ENCODE results near the gene AP3B2.

Gene AP3B2

GRCh38 chr15:82742134-82742533 lies 32.5 kb upstream of the AP3B2 start:
- H3K27ac ChIP-seq (ENCODE audit: insufficient read depth in 1 of 2, low read depth in 1 of 2, low read length in 2 of 2, poor library complexity in 1 of 2, severe bottlenecking in 2 of 2) = no peak overlapping the region
- no peaks in the 10 kb centered on the region for H3K36me3 ChIP-seq (ENCODE audit: control insufficient read depth in 4 of 4, insufficient read depth in 4 of 4, low read length in 3 of 4)
- no peaks in the 10 kb centered on the region for H3K27me3 ChIP-seq (replicated peaks in 2 of 5; ENCODE audit: control insufficient read depth in 4 of 5, insufficient read depth in 5 of 5, low read length in 4 of 5)
- no peaks in the 10 kb centered on the region for H3K4me1 ChIP-seq (ENCODE audit: control extremely low read depth in 1 of 4, control insufficient read depth in 4 of 4, insufficient read depth in 4 of 4, low read length in 3 of 4)
- CTCF ChIA-PET = no interaction called here
- POLR2A ChIA-PET = no interaction called here
- no peak overlapping the region for H3K4me3 ChIP-seq (ENCODE audit: control insufficient read depth in 1 of 7, extremely low read depth in 1 of 7, insufficient read depth in 4 of 7, low read depth in 2 of 7, low read length in 6 of 7)
- no peaks in the 10 kb centered on the region for H3K9me3 ChIP-seq (ENCODE audit: control extremely low read depth in 1 of 5, control insufficient read depth in 4 of 5, insufficient read depth in 2 of 5, low read depth in 1 of 5, low read length in 4 of 5)
- no peak for DNase-seq
- WGBS (ENCODE audit: insufficient coverage) = 100% methylated on average over 3 of the region's 3 CpGs

GRCh38 chr15:82739086-82739485 lies 29.4 kb upstream of the AP3B2 start:
- WGBS (ENCODE audit: insufficient coverage) = 73% methylated on average over 1 of the region's 2 CpGs
- POLR2A ChIA-PET = no interaction called here
- H3K27ac ChIP-seq (ENCODE audit: insufficient read depth in 1 of 2, low read depth in 1 of 2, low read length in 2 of 2, poor library complexity in 1 of 2, severe bottlenecking in 2 of 2) = no peak overlapping the region

DNA sequence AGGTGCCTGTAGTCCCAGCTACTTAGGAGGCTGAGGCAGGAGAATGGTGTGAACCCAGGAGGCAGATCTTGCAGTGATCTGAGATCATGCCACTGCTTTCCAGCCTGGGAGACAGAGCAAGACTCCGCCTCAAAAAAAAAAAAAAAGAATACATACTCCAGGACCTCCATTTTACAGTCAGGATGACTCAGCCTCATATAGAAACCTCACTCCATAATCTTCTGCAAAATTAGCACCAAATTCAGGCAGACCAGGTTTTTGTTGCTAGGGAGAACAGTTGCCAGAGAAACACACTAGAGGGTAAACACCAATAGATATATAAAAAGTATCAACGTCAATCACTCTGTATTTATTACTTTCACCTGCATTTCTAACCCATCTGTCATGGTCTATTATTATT lies 28.3 kb upstream of the AP3B2 start:
- H3K4me1 ChIP-seq (ENCODE audit: control extremely low read depth in 1 of 4, control insufficient read depth in 4 of 4, insufficient read depth in 4 of 4, low read length in 3 of 4) = no peaks in the 10 kb centered on the region
- DNase-seq = peak in 2 of 3 donors; percentile 18 to 28
- CTCF ChIA-PET = no interaction called here
- H3K9me3 ChIP-seq (ENCODE audit: control extremely low read depth in 1 of 5, control insufficient read depth in 4 of 5, insufficient read depth in 2 of 5, low read depth in 1 of 5, low read length in 4 of 5) = no peaks in the 10 kb centered on the region
- peaks cover 0 to 5% (median 2%) of the 10 kb centered on the region in 4 experiments for H3K36me3 ChIP-seq (ENCODE audit: control insufficient read depth in 4 of 4, insufficient read depth in 4 of 4, low read length in 3 of 4)
- POLR2A ChIA-PET = no interaction called here
- no peak overlapping the region for H3K27ac ChIP-seq (ENCODE audit: insufficient read depth in 1 of 2, low read depth in 1 of 2, low read length in 2 of 2, poor library complexity in 1 of 2, severe bottlenecking in 2 of 2)
- 85% methylated on average over 1 of the region's 2 CpGs for WGBS (ENCODE audit: insufficient coverage)
- H3K4me3 ChIP-seq (ENCODE audit: control insufficient read depth in 1 of 7, extremely low read depth in 1 of 7, insufficient read depth in 4 of 7, low read depth in 2 of 7, low read length in 6 of 7) = no peak overlapping the region
- H3K27me3 ChIP-seq (replicated peaks in 2 of 5; ENCODE audit: control insufficient read depth in 4 of 5, insufficient read depth in 5 of 5, low read length in 4 of 5) = no peaks in the 10 kb centered on the region

More at GRCh38 chr15:82739086-82739485, 29.4 kb upstream of the AP3B2 start:
- no peak overlapping the region for H3K4me3 ChIP-seq (ENCODE audit: control insufficient read depth in 1 of 7, extremely low read depth in 1 of 7, insufficient read depth in 4 of 7, low read depth in 2 of 7, low read length in 6 of 7)
- peak in 2 of 3 donors; percentile 8 to 14 for DNase-seq
- H3K27me3 ChIP-seq (replicated peaks in 2 of 5; ENCODE audit: control insufficient read depth in 4 of 5, insufficient read depth in 5 of 5, low read length in 4 of 5) = no peaks in the 10 kb centered on the region
- peaks cover 0 to 5% (median 2%) of the 10 kb centered on the region in 4 experiments for H3K36me3 ChIP-seq (ENCODE audit: control insufficient read depth in 4 of 4, insufficient read depth in 4 of 4, low read length in 3 of 4)
- no peaks in the 10 kb centered on the region for H3K4me1 ChIP-seq (ENCODE audit: control extremely low read depth in 1 of 4, control insufficient read depth in 4 of 4, insufficient read depth in 4 of 4, low read length in 3 of 4)
- CTCF ChIA-PET = no interaction called here
- H3K9me3 ChIP-seq (ENCODE audit: control extremely low read depth in 1 of 5, control insufficient read depth in 4 of 5, insufficient read depth in 2 of 5, low read depth in 1 of 5, low read length in 4 of 5) = no peaks in the 10 kb centered on the region

DNA sequence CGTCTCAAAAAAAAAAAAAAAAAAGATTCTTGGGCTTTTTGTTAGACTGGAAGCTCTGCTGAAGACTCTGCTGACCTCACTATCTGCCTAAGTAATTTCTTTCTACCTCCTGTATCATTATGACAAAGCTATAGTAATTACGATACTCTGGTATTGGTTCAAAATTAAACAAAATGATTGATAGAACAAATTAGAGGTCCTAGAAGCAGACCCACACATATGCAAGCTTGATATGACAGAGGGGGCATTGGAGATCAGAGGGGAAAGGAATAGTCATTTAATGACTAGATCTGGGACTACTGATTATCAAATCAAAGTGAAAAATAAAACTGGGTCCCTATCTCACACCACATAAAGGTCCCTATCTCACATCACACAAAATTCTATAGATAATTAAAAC lies 21.9 kb upstream of the AP3B2 start:
- ChIA-PET POLR2A (interaction anchor here (0.6 kb wide), 1 partner anchor 744 kb away, joined by 4 read pairs; no protein-coding TSS in a partner anchor), CTCF (interaction anchor here (0.6 kb wide), 1 partner anchor 57 kb away, joined by 3 read pairs; no protein-coding TSS in a partner anchor)
- Histone ChIP-seq H3K4me3 (ENCODE audit: control insufficient read depth in 1 of 7, extremely low read depth in 1 of 7, insufficient read depth in 4 of 7, low read depth in 2 of 7, low read length in 6 of 7) (no peak overlapping the region), H3K36me3 (ENCODE audit: control insufficient read depth in 4 of 4, insufficient read depth in 4 of 4, low read length in 3 of 4) (peaks cover 0 to 3% (median under 1%) of the 10 kb centered on the region in 4 experiments), H3K4me1 (ENCODE audit: control extremely low read depth in 1 of 4, control insufficient read depth in 4 of 4, insufficient read depth in 4 of 4, low read length in 3 of 4) (no peaks in the 10 kb centered on the region), H3K27ac (ENCODE audit: insufficient read depth in 1 of 2, low read depth in 1 of 2, low read length in 2 of 2, poor library complexity in 1 of 2, severe bottlenecking in 2 of 2) (no peak overlapping the region), H3K27me3 (replicated peaks in 2 of 5; ENCODE audit: control insufficient read depth in 4 of 5, insufficient read depth in 5 of 5, low read length in 4 of 5) (no peaks in the 10 kb centered on the region), H3K9me3 (ENCODE audit: control extremely low read depth in 1 of 5, control insufficient read depth in 4 of 5, insufficient read depth in 2 of 5, low read depth in 1 of 5, low read length in 4 of 5) (no peaks in the 10 kb centered on the region)
- DNase-seq = no peak
- no CpG with 5 or more reads among the region's 2 CpGs for WGBS (ENCODE audit: insufficient coverage)

- CTCF ChIA-PET = no interaction called here
- POLR2A ChIA-PET = no interaction called here
- Histone ChIP-seq H3K4me1 (ENCODE audit: control extremely low read depth in 1 of 4, control insufficient read depth in 4 of 4, insufficient read depth in 4 of 4, low read length in 3 of 4) (no peaks in the 10 kb centered on the region), H3K27me3 (replicated peaks in 2 of 5; ENCODE audit: control insufficient read depth in 4 of 5, insufficient read depth in 5 of 5, low read length in 4 of 5) (no peaks in the 10 kb centered on the region), H3K4me3 (ENCODE audit: control insufficient read depth in 1 of 7, extremely low read depth in 1 of 7, insufficient read depth in 4 of 7, low read depth in 2 of 7, low read length in 6 of 7) (no peak overlapping the region), H3K36me3 (ENCODE audit: control insufficient read depth in 4 of 4, insufficient read depth in 4 of 4, low read length in 3 of 4) (peaks cover 0 to 3% (median under 1%) of the 10 kb centered on the region in 4 experiments), H3K27ac (ENCODE audit: insufficient read depth in 1 of 2, low read depth in 1 of 2, low read length in 2 of 2, poor library complexity in 1 of 2, severe bottlenecking in 2 of 2) (no peak overlapping the region), H3K9me3 (ENCODE audit: control extremely low read depth in 1 of 5, control insufficient read depth in 4 of 5, insufficient read depth in 2 of 5, low read depth in 1 of 5, low read length in 4 of 5) (no peaks in the 10 kb centered on the region)
- WGBS (ENCODE audit: insufficient coverage) = 93% methylated on average over 9 of the region's 11 CpGs
- no peak for DNase-seq
Measured at GRCh38 chr15:82730022-82730530, 20.4 kb upstream of the AP3B2 start.

- 95% methylated on average over 10 of the region's 10 CpGs for WGBS (ENCODE audit: insufficient coverage)
- Histone ChIP-seq H3K9me3 (ENCODE audit: control extremely low read depth in 1 of 5, control insufficient read depth in 4 of 5, insufficient read depth in 2 of 5, low read depth in 1 of 5, low read length in 4 of 5) (no peaks in the 10 kb centered on the region), H3K27me3 (replicated peaks in 2 of 5; ENCODE audit: control insufficient read depth in 4 of 5, insufficient read depth in 5 of 5, low read length in 4 of 5) (no peaks in the 10 kb centered on the region), H3K36me3 (ENCODE audit: control insufficient read depth in 4 of 4, insufficient read depth in 4 of 4, low read length in 3 of 4) (no peaks in the 10 kb centered on the region), H3K27ac (ENCODE audit: insufficient read depth in 1 of 2, low read depth in 1 of 2, low read length in 2 of 2, poor library complexity in 1 of 2, severe bottlenecking in 2 of 2) (no peak overlapping the region), H3K4me3 (ENCODE audit: control insufficient read depth in 1 of 7, extremely low read depth in 1 of 7, insufficient read depth in 4 of 7, low read depth in 2 of 7, low read length in 6 of 7) (no peak overlapping the region), H3K4me1 (ENCODE audit: control extremely low read depth in 1 of 4, control insufficient read depth in 4 of 4, insufficient read depth in 4 of 4, low read length in 3 of 4) (no peaks in the 10 kb centered on the region)
- ChIA-PET POLR2A (no interaction called here), CTCF (no interaction called here)
- no peak for DNase-seq
Measured at GRCh38 chr15:82726816-82727215, 17.1 kb upstream of the AP3B2 start.

GRCh38 chr15:82715003-82715402 lies 5.3 kb upstream of the AP3B2 start:
- ChIA-PET POLR2A (no interaction called here), CTCF (no interaction called here)
- Histone ChIP-seq H3K4me3 (ENCODE audit: control insufficient read depth in 1 of 7, extremely low read depth in 1 of 7, insufficient read depth in 4 of 7, low read depth in 2 of 7, low read length in 6 of 7) (no peak overlapping the region), H3K27ac (ENCODE audit: insufficient read depth in 1 of 2, low read depth in 1 of 2, low read length in 2 of 2, poor library complexity in 1 of 2, severe bottlenecking in 2 of 2) (no peak overlapping the region), H3K9me3 (ENCODE audit: control extremely low read depth in 1 of 5, control insufficient read depth in 4 of 5, insufficient read depth in 2 of 5, low read depth in 1 of 5, low read length in 4 of 5) (no peaks in the 10 kb centered on the region), H3K4me1 (ENCODE audit: control extremely low read depth in 1 of 4, control insufficient read depth in 4 of 4, insufficient read depth in 4 of 4, low read length in 3 of 4) (peaks cover 0 to 18% (median 13%) of the 10 kb centered on the region in 4 experiments), H3K27me3 (replicated peaks in 2 of 5; ENCODE audit: control insufficient read depth in 4 of 5, insufficient read depth in 5 of 5, low read length in 4 of 5) (peaks cover 0 to 8% (median 3%) of the 10 kb centered on the region in 5 experiments), H3K36me3 (ENCODE audit: control insufficient read depth in 4 of 4, insufficient read depth in 4 of 4, low read length in 3 of 4) (no peaks in the 10 kb centered on the region)
- WGBS (ENCODE audit: insufficient coverage) = 94% methylated on average over 4 of the region's 4 CpGs
- no peak for DNase-seq

All from common myeloid progenitor, CD34-positive (primary cell).